Hematopoietic multipotent progenitor cell (in vitro differentiated cells): ENCODE data around the gene MET. TPM values are rescaled to one million over a fixed set of nuclear protein-coding genes. Genes with fewer than 3 reads are reported as not detected.

Experiments used
- DNase-seq, 3 donors: peaks; one replicate each; pipeline ENCODE4 v3.0.0-alpha.2; 2011 to 2015; ENCODE audit warnings: low read depth in 2 of 3, low spot score in 2 of 3
- total RNA-seq: library from RNA; depleted of rRNA; stranded (reverse); fragments of >200 nt; gene quantifications from one replicate; pipeline ENCODE4 v1.2.3, GENCODE V29; 2012

The MET gene
- total RNA-seq, 1 donor, result under 0.01 TPM

- no peak for DNase-seq
Observed at GRCh38 chr7:116661865-116662264, 10.1 kb upstream of the MET start.

- no peak for DNase-seq
Observed at GRCh38 chr7:116663744-116664143, 8.3 kb upstream of the MET start.

GRCh38 chr7:116665332-116665996 lies 6.5 kb upstream of the MET start:
- DNase-seq, result peak in 1 of 3 donors; percentile 51

GRCh38 chr7:116669769-116670168 lies 2.2 kb upstream of the MET start:
- no peak for DNase-seq

GRCh38 chr7:116670409-116671015 lies 1.5 kb upstream of the MET start:
- peak in 1 of 3 donors; percentile 42 for DNase-seq

- no peak for DNase-seq
Observed at GRCh38 chr7:116671111-116671510, 885 bp upstream of the MET start.

GRCh38 chr7:116672596-116673456 lies 830 bp downstream of the MET start:
- no peak for DNase-seq

GRCh38 chr7:116673457-116673865 lies 1.5 kb downstream of the MET start:
- no peak for DNase-seq

GRCh38 chr7:116674508-116675173 lies 2.6 kb downstream of the MET start:
- DNase-seq, result no peak

- DNase-seq, result no peak
Observed at GRCh38 chr7:116675812-116676355, 3.9 kb downstream of the MET start.

GRCh38 chr7:116678780-116679179 lies 6.8 kb downstream of the MET start:
- DNase-seq, result no peak

GRCh38 chr7:116679500-116679899 lies 7.5 kb downstream of the MET start:
- DNase-seq, result no peak

- DNase-seq, result peak in 1 of 3 donors; percentile 69
Observed at GRCh38 chr7:116683786-116684185, 11.8 kb downstream of the MET start.

- DNase-seq, result no peak
Observed at GRCh38 chr7:116686033-116686432, 14.0 kb downstream of the MET start.

GRCh38 chr7:116686812-116687419 lies 14.9 kb downstream of the MET start:
- DNase-seq, result no peak

- no peak for DNase-seq
Observed at GRCh38 chr7:116687801-116688201, 15.8 kb downstream of the MET start.

- peak in 2 of 3 donors; percentile 20 to 64 for DNase-seq
Observed at GRCh38 chr7:116689790-116690259, 17.8 kb downstream of the MET start.

- DNase-seq, result no peak
Observed at GRCh38 chr7:116691664-116692063, 19.7 kb downstream of the MET start.

- no peak for DNase-seq
Observed at GRCh38 chr7:116692401-116693308, 20.7 kb downstream of the MET start.
